ENCODE measurements around the gene TICRR. TPM values are rescaled to one million over a fixed set of nuclear protein-coding genes. Genes with fewer than 3 reads are reported as not detected.

TICRR gene
- total RNA-seq, 2 donors from 2014 or later: 21.9 to 27.2 TPM

- no peaks in the 10 kb centered on the region for H3K9me3 Mint-ChIP-seq
Measured at GRCh38 chr15:89677381-89677780, 102.1 kb downstream of the TICRR start.

More at GRCh38 chr15:89677381-89677780, 102.1 kb downstream of the TICRR start:
- no peak for TF ChIP-seq CTCF (conservative IDR thresholded peaks at IDR 0.05)
- H3K27me3 Mint-ChIP-seq (ENCODE audit: insufficient read depth): peaks cover 36% of the 10 kb centered on the region
- 72 to 83% methylated on average over 1 of the region's 1 CpG for WGBS, 2 experiments (ENCODE audit: insufficient coverage in 1 of 2, insufficient read length in 1 of 2)
- Histone ChIP-seq H3K36me3 (ENCODE audit: control insufficient read depth, insufficient read depth, low read length) (no peaks in the 10 kb centered on the region), H3K4me3 (ENCODE audit: low read length) (no peak overlapping the region), H3K4me1 (ENCODE audit: control insufficient read depth, insufficient read depth, low read length) (no peaks in the 10 kb centered on the region), H3K27ac (ENCODE audit: low read depth, low read length) (no peak overlapping the region), H3K9me3 (ENCODE audit: control insufficient read depth, low read length) (no peaks in the 10 kb centered on the region), H3K27me3 (ENCODE audit: control insufficient read depth, insufficient read depth, low read length, poor library complexity, severe bottlenecking) (peaks cover 29% of the 10 kb centered on the region), H3K9ac (ENCODE audit: extremely low read depth, low read length, poor library complexity, severe bottlenecking) (no peak overlapping the region)
- H3K36me3 Mint-ChIP-seq (ENCODE audit: low read depth): no peaks in the 10 kb centered on the region
- peaks cover 6% of the 10 kb centered on the region for H3K4me1 Mint-ChIP-seq
- H3K27ac Mint-ChIP-seq: no peak overlapping the region
- no peak overlapping the region for H3K4me3 Mint-ChIP-seq
- DNase-seq: no peak

Other genes with a start within 250 kb of the TICRR start
- 10 to 100 TPM; 55.3 to 60.2 TPM for gene POLG, start 240.6 kb upstream of the TICRR start, total RNA-seq
- gene RHCG, start 78.9 kb upstream of the TICRR start, total RNA-seq: not detected
- gene KIF7, start 80.0 kb downstream of the TICRR start, total RNA-seq: 10 to 100 TPM; 22.9 to 24.4 TPM
- gene PLIN1, start 103.9 kb downstream of the TICRR start, total RNA-seq: under 1 TPM; 0.11 to 0.22 TPM
- gene PEX11A, start 115.3 kb downstream of the TICRR start, total RNA-seq: 1 to 10 TPM; 2.7 to 4.0 TPM
- under 1 TPM; 0.24 to 0.64 TPM for gene WDR93, start 115.3 kb downstream of the TICRR start, total RNA-seq
- under 1 TPM in 1 of 2 donors, not detected in 1; 0.22 TPM for gene MESP1, start 175.8 kb downstream of the TICRR start, total RNA-seq
- 1 to 10 TPM in 1 of 2 donors, under 1 TPM in 1; 0.22 to 1.3 TPM for gene MESP2, start 200.9 kb downstream of the TICRR start, total RNA-seq
- gene ANPEP, start 239.4 kb downstream of the TICRR start, total RNA-seq: 1 to 10 TPM in 1 of 2 donors, under 1 TPM in 1; 0.95 to 3.3 TPM

Data from endodermal cell (in vitro differentiated cells).